ENCODE measurements around the gene HBB. TPM values are rescaled to one million over a fixed set of nuclear protein-coding genes. Genes with fewer than 3 reads are reported as not detected.

The HBB gene
- total RNA-seq, 2 experiments from 2014 or later: not detected

DNA sequence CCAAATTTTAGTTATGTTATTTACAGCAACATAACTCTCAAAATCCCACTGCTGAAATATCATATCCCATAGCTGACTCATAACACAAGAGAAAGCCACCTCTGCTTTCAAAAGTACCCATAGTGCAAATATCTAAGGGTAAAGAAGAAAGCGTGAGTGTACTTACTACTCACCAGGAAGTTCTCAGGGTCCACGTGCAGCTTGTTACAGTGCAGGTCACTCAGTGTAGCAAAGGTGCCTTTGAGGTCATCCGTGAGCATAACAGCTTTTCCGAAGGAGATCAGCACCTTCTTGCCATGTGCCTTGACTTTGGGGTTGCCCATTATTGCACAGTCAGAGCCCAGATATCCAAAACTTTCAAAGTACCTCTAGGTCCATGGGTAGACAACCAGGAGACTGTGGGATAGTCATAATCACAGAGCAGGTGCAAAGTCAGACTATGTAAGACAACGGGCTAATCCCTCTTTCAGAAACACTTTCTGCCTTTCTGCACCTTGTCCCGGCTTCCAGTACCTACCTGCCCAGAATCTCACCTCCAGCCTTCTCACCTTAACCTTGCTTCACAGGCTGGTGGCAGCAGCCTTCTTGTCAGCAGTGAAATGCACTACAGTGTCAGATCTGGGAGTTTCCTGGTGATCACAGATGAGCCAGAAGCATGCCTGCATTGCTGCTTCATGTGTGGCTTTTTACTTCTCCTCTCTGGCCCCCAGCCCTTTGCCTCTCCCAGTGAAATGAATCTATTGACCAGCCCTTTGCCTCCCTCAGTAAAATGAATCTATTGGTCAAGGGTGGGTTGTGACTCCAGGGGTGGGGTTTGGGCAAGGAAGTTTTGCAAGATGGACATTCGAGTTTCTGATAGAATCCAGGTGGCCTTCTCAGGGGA, 16.3 kb upstream of the HBB start:
- TF ChIP-seq, protein P1, sequence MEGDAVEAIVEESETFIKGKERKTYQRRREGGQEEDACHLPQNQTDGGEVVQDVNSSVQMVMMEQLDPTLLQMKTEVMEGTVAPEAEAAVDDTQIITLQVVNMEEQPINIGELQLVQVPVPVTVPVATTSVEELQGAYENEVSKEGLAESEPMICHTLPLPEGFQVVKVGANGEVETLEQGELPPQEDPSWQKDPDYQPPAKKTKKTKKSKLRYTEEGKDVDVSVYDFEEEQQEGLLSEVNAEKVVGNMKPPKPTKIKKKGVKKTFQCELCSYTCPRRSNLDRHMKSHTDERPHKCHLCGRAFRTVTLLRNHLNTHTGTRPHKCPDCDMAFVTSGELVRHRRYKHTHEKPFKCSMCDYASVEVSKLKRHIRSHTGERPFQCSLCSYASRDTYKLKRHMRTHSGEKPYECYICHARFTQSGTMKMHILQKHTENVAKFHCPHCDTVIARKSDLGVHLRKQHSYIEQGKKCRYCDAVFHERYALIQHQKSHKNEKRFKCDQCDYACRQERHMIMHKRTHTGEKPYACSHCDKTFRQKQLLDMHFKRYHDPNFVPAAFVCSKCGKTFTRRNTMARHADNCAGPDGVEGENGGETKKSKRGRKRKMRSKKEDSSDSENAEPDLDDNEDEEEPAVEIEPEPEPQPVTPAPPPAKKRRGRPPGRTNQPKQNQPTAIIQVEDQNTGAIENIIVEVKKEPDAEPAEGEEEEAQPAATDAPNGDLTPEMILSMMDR (IDR thresholded peaks at IDR 0.05): no peak
- H3K27me3 Mint-ChIP-seq: peaks cover 2% of the 10 kb centered on the region
- H3K9me3 Mint-ChIP-seq: no peaks in the 10 kb centered on the region
- CTCF ChIA-PET: no interaction called here
- no peak overlapping the region for H3K27ac Mint-ChIP-seq
- no peaks in the 10 kb centered on the region for H3K4me1 Mint-ChIP-seq (ENCODE audit: low read depth)
- no peaks in the 10 kb centered on the region for H3K36me3 Mint-ChIP-seq (ENCODE audit: low read depth)
- ATAC-seq (no peak), DNase-seq (no peak)
- POLR2A ChIA-PET: interaction anchor here (0.7 kb wide), 1 partner anchor 9 kb away, joined by 3 read pairs; no protein-coding TSS in a partner anchor
- H3K4me3 Mint-ChIP-seq: no peak overlapping the region
- intact Hi-C loops (cut with micrococcal nuclease): no loop called here

DNA sequence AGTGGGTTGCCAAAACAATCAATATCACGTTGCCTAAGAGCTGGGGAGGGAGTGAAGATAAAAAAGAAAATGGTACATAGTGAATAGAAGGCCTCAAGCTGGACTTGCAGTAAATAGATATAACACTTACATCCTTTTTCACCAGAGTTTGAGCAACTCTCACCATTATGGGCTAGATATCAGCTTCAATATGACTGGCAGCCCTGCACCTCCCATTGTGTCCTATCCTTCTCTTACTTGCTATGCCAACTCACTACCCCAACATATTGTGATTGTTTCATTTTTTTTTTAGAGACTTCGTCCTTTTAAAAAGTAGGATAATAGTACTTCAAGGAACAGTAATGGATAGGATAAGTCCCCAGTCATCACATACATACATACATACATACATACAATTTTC, 15.3 kb upstream of the HBB start:
- H3K9me3 Mint-ChIP-seq: no peaks in the 10 kb centered on the region
- CTCF ChIA-PET: no interaction called here
- no peak for ATAC-seq
- peaks cover 5% of the 10 kb centered on the region for H3K27me3 Mint-ChIP-seq
- TF ChIP-seq, protein P1 (IDR thresholded peaks at IDR 0.05): no peak
- no peaks in the 10 kb centered on the region for H3K36me3 Mint-ChIP-seq (ENCODE audit: low read depth)
- no peak overlapping the region for H3K27ac Mint-ChIP-seq
- POLR2A ChIA-PET: interaction anchor here (0.7 kb wide), 1 partner anchor 10 kb away, joined by 3 read pairs; no protein-coding TSS in a partner anchor
- DNase-seq: no peak
- H3K4me1 Mint-ChIP-seq (ENCODE audit: low read depth): no peaks in the 10 kb centered on the region
- no peak overlapping the region for H3K4me3 Mint-ChIP-seq
- intact Hi-C loops (cut with micrococcal nuclease): no loop called here

DNA sequence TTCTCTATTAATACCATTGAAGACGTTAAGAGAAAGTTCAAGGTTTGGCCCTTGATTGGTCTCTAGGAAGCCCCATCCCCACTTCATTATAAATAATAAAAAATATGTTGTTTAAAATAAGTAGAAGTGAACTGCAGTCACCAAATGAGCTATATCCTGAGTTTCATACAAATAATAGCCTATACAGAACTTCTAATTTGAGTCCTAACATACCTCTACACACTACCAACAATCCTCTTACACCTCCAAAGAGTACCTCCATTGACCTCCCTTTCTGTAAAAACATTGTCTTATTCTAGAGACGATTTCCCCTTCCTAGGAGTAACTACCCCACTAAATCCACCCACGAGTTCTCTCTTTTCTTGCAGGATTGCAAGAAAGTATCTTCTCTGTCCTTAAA, 14.6 kb upstream of the HBB start:
- no peaks in the 10 kb centered on the region for H3K4me1 Mint-ChIP-seq (ENCODE audit: low read depth)
- DNase-seq (no peak), ATAC-seq (no peak)
- H3K27me3 Mint-ChIP-seq: peaks cover 5% of the 10 kb centered on the region
- TF ChIP-seq, protein P1 (IDR thresholded peaks at IDR 0.05): no peak
- no peaks in the 10 kb centered on the region for H3K36me3 Mint-ChIP-seq (ENCODE audit: low read depth)
- no peaks in the 10 kb centered on the region for H3K9me3 Mint-ChIP-seq
- POLR2A ChIA-PET: no interaction called here
- intact Hi-C loops (cut with micrococcal nuclease): no loop called here
- CTCF ChIA-PET: no interaction called here
- no peak overlapping the region for H3K4me3 Mint-ChIP-seq
- no peak overlapping the region for H3K27ac Mint-ChIP-seq

DNA sequence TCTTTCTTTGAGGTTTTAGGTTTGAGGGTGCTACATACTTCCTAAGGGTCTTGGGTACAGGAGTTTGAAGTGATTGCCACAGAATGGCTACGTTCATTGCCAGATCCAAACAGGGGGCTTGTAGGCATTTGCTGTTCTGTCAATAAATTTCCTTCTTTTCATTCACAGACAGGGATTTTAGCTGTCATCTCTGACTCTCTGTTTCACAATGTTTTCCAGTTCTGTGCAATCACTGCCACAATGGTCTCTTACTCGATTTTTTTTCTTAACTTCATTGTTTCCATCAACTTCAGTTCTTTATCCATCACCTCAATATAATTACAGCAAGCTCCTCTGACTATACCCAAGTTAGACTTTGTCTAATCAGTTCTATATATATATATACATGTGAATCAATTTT, 13.6 kb upstream of the HBB start:
- Mint-ChIP-seq H3K4me3 (no peak overlapping the region), H3K27ac (no peak overlapping the region), H3K36me3 (ENCODE audit: low read depth) (no peaks in the 10 kb centered on the region), H3K27me3 (peaks cover 3% of the 10 kb centered on the region), H3K4me1 (ENCODE audit: low read depth) (no peaks in the 10 kb centered on the region), H3K9me3 (no peaks in the 10 kb centered on the region)
- TF ChIP-seq, protein P1 (IDR thresholded peaks at IDR 0.05): no peak
- DNase-seq (no peak), ATAC-seq (no peak)
- POLR2A ChIA-PET: interaction anchor here (0.5 kb wide), 1 partner anchor 595 kb away, joined by 3 read pairs; no protein-coding TSS in a partner anchor
- intact Hi-C loops (cut with micrococcal nuclease): no loop called here
- CTCF ChIA-PET: no interaction called here

DNA sequence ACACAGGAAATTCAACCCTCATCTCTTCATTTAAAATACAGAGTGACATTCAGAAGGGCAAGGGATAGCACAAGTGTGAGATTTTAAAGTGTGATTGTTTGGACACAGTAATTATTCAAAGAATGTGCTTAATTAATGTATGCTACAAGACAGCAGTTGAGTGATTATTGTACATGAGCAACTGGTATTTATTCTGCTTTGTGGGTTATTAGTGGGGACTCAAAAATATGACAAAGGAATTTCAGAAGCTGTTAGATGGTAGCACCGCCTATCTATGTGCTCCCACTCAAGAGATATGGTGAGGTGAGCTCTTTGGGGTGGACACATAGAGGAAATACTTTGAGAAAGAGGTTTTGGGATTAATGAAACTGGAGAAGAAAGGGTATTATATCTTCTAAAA, 13.2 kb upstream of the HBB start:
- intact Hi-C loops (cut with micrococcal nuclease): no loop called here
- H3K27me3 Mint-ChIP-seq: peaks cover 3% of the 10 kb centered on the region
- TF ChIP-seq, protein P1 (IDR thresholded peaks at IDR 0.05): no peak
- POLR2A ChIA-PET: interaction anchor here (0.5 kb wide), 1 partner anchor 595 kb away, joined by 3 read pairs; no protein-coding TSS in a partner anchor
- H3K36me3 Mint-ChIP-seq (ENCODE audit: low read depth): no peaks in the 10 kb centered on the region
- no peak overlapping the region for H3K4me3 Mint-ChIP-seq
- no peaks in the 10 kb centered on the region for H3K9me3 Mint-ChIP-seq
- DNase-seq (no peak), ATAC-seq (no peak)
- no peak overlapping the region for H3K27ac Mint-ChIP-seq
- H3K4me1 Mint-ChIP-seq (ENCODE audit: low read depth): no peaks in the 10 kb centered on the region
- CTCF ChIA-PET: no interaction called here
